HL-60 (cell line): ENCODE data around the gene OR52H1.

ENCODE experiments used
- DNase-seq, 2 experiments: peaks; one replicate each; pipeline ENCODE4 v3.0.0-alpha.2; 2010 to 2020; ENCODE audit warnings: low read depth in 1 of 2, low spot score in 1 of 2
- H3K27ac ChIP-seq: fragments of 250-450 bp; sonication (Bioruptor Pico); replicated peaks from 2 replicates; pipeline ENCODE4 v1.5.1; 2020; ENCODE audit warnings: mild to moderate bottlenecking, moderate library complexity
- H3K27me3 ChIP-seq: fragments of 250-450 bp; sonication (Bioruptor Pico); 2 replicates; pipeline ENCODE4 v1.5.1; 2021; ENCODE audit warnings: mild to moderate bottlenecking, moderate library complexity; ENCODE audit not compliant: insufficient read depth, poor library complexity, severe bottlenecking
- H3K4me3 ChIP-seq: replicated peaks from 2 replicates; pipeline ENCODE4 v1.5.1; 2011; ENCODE audit warnings: mild to moderate bottlenecking, control low read depth, low read length; ENCODE audit not compliant: insufficient read depth
- CTCF ChIP-seq: IDR thresholded peaks from one replicate; pipeline ENCODE4 v1.5.1; 2011; ENCODE audit warnings: low read length, control low read depth, inconsistent platforms; ENCODE audit not compliant: insufficient read depth
- GABPA ChIP-seq: IDR thresholded peaks from 2 replicates; pipeline ENCODE4 v1.6.1; 2012; ENCODE audit warnings: low read depth
- POLR2AphosphoS5 ChIP-seq: IDR thresholded peaks from 2 replicates; pipeline ENCODE4 v1.6.1; 2012; ENCODE audit warnings: low read depth
- SPI1 ChIP-seq: IDR thresholded peaks from 2 replicates; pipeline ENCODE4 v1.6.1; 2012; ENCODE audit warnings: low read depth, mild to moderate bottlenecking, borderline replicate concordance
- TF ChIP-seq, protein P1 (sequence below): IDR thresholded peaks from 2 replicates; pipeline ENCODE4 v1.6.1; 2012; ENCODE audit warnings: low read depth; ENCODE audit not compliant: insufficient replicate concordance

The OR52H1 gene

GRCh38 chr11:5574654-5575053 lies 26.3 kb upstream of the OR52H1 start:
- H3K27ac ChIP-seq = no peak overlapping the region
- TF ChIP-seq, protein P1, sequence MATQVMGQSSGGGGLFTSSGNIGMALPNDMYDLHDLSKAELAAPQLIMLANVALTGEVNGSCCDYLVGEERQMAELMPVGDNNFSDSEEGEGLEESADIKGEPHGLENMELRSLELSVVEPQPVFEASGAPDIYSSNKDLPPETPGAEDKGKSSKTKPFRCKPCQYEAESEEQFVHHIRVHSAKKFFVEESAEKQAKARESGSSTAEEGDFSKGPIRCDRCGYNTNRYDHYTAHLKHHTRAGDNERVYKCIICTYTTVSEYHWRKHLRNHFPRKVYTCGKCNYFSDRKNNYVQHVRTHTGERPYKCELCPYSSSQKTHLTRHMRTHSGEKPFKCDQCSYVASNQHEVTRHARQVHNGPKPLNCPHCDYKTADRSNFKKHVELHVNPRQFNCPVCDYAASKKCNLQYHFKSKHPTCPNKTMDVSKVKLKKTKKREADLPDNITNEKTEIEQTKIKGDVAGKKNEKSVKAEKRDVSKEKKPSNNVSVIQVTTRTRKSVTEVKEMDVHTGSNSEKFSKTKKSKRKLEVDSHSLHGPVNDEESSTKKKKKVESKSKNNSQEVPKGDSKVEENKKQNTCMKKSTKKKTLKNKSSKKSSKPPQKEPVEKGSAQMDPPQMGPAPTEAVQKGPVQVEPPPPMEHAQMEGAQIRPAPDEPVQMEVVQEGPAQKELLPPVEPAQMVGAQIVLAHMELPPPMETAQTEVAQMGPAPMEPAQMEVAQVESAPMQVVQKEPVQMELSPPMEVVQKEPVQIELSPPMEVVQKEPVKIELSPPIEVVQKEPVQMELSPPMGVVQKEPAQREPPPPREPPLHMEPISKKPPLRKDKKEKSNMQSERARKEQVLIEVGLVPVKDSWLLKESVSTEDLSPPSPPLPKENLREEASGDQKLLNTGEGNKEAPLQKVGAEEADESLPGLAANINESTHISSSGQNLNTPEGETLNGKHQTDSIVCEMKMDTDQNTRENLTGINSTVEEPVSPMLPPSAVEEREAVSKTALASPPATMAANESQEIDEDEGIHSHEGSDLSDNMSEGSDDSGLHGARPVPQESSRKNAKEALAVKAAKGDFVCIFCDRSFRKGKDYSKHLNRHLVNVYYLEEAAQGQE = no peak
- TF ChIP-seq SPI1 (no peak), CTCF (no peak)
- no peak overlapping the region for H3K4me3 ChIP-seq
- no peaks in the 10 kb centered on the region for H3K27me3 ChIP-seq
- no peak for DNase-seq

GRCh38 chr11:5564259-5565019 lies 16.1 kb upstream of the OR52H1 start:
- TF ChIP-seq GABPA (peak; percentile 68), POLR2AphosphoS5 (no peak), CTCF (no peak), SPI1 (peak; percentile 55; the same call in 1 of the 2 replicates)
- TF ChIP-seq, protein P1 = no peak
- H3K27ac ChIP-seq = no peak overlapping the region
- H3K4me3 ChIP-seq = no peak overlapping the region
- no peaks in the 10 kb centered on the region for H3K27me3 ChIP-seq
- DNase-seq = peak in 1 of 2 experiments; percentile 34

DNA sequence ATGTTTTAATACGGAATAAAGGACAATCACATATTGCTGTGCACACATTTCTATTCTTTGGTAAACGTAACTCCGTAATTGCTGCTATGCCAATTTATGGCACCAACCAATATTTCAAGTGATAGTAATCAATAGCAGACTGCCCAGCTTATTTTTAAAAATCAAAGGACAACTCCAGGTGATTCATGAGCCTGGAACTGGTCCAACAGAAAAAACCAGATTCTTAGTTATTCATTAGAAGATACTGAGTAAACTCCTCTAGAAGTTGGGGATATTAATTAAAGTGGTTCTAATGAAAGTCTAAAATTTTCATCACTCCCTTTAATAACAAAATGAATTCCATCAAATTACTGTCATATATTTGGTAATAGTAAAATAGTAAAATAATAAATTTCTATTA lies 9.4 kb upstream of the OR52H1 start:
- Histone ChIP-seq H3K4me3 (no peak overlapping the region), H3K27me3 (no peaks in the 10 kb centered on the region), H3K27ac (no peak overlapping the region)
- no peak for DNase-seq
- TF ChIP-seq GABPA (no peak), POLR2AphosphoS5 (no peak), SPI1 (no peak), CTCF (no peak)
- TF ChIP-seq, protein P1 = no peak
